ENCODE measurements around the gene NPC1L1. TPM values are rescaled to one million over a fixed set of nuclear protein-coding genes. Genes with fewer than 3 reads are reported as not detected.

The NPC1L1 gene
- total and polyA plus RNA-seq, 4 donors: 0.01 to 0.48 (median 0.03) TPM

GRCh38 chr7:44465490-44465889, 75.6 kb downstream of the NPC1L1 start:
- no peak overlapping the region for H3K27ac ChIP-seq (ENCODE audit: low read depth in 1 of 2, low read length in 1 of 2)
- TF ChIP-seq CTCF (IDR thresholded peaks at IDR 0.05; ENCODE audit: control extremely low read depth, extremely low read depth): no peak
- no peaks in the 10 kb centered on the region for H3K9me3 ChIP-seq (ENCODE audit: control insufficient read depth in 4 of 4, insufficient read depth in 3 of 4, low read length in 3 of 4)
- peaks cover 0 to 20% (median 5%) of the 10 kb centered on the region in 5 donors for H3K4me1 ChIP-seq (ENCODE audit: control insufficient read depth in 5 of 5, insufficient read depth in 5 of 5, low read length in 5 of 5)
- H3K4me3 ChIP-seq: no peak overlapping the region
- no peak overlapping the region for H3K9ac ChIP-seq (ENCODE audit: insufficient read depth in 1 of 2, low read length in 2 of 2)
- DNase-seq: no peak
- 84 to 85% methylated on average over 5 of the region's 5 CpGs for WGBS, 2 donors
- ATAC-seq (ENCODE audit: insufficient read depth, low FRiP score): no peak
- H3K27me3 ChIP-seq (ENCODE audit: control insufficient read depth in 3 of 3, insufficient read depth in 3 of 3, low read length in 2 of 3): no peaks in the 10 kb centered on the region
- H3K36me3 ChIP-seq (ENCODE audit: control insufficient read depth in 4 of 4, insufficient read depth in 4 of 4, low read length in 4 of 4): peaks cover 0 to 13% (median 9%) of the 10 kb centered on the region in 4 donors

- 94 to 100% methylated on average over 1 of the region's 1 CpG for WGBS, 2 donors
- TF ChIP-seq CTCF (IDR thresholded peaks at IDR 0.05; ENCODE audit: control extremely low read depth, extremely low read depth): no peak
Observed at GRCh38 chr7:44463169-44463808, 77.8 kb downstream of the NPC1L1 start.

More at GRCh38 chr7:44463169-44463808, 77.8 kb downstream of the NPC1L1 start:
- no peak overlapping the region for H3K9ac ChIP-seq (ENCODE audit: insufficient read depth in 1 of 2, low read length in 2 of 2)
- H3K4me3 ChIP-seq: no peak overlapping the region
- H3K36me3 ChIP-seq (ENCODE audit: control insufficient read depth in 4 of 4, insufficient read depth in 4 of 4, low read length in 4 of 4): peaks cover 0 to 14% (median 9%) of the 10 kb centered on the region in 4 donors
- H3K27ac ChIP-seq (ENCODE audit: low read depth in 1 of 2, low read length in 1 of 2): no peak overlapping the region
- H3K4me1 ChIP-seq (ENCODE audit: control insufficient read depth in 5 of 5, insufficient read depth in 5 of 5, low read length in 5 of 5): peaks cover 0 to 12% (median 0%) of the 10 kb centered on the region in 5 donors
- H3K9me3 ChIP-seq (ENCODE audit: control insufficient read depth in 4 of 4, insufficient read depth in 3 of 4, low read length in 3 of 4): no peaks in the 10 kb centered on the region
- no peak for ATAC-seq (ENCODE audit: insufficient read depth, low FRiP score)
- no peaks in the 10 kb centered on the region for H3K27me3 ChIP-seq (ENCODE audit: control insufficient read depth in 3 of 3, insufficient read depth in 3 of 3, low read length in 2 of 3)
- DNase-seq: no peak

Small RNAs within 50 kb of the gene (small RNA-seq; reads per million reads assigned to genes)
- gene RNU6-1097P (ENCODE audit: low replicate concordance): not detected

Other genes with a start within 250 kb of the NPC1L1 start
- gene CAMK2B, start 215.7 kb downstream of the NPC1L1 start, total RNA-seq: under 1 TPM; 0.40 to 0.80 TPM
- under 1 TPM; 0.12 to 0.25 TPM for gene CAMK2B, start 215.7 kb downstream of the NPC1L1 start, polyA plus RNA-seq
- 10 to 100 TPM; 78.0 to 91.0 TPM for gene NUDCD3, start 50.7 kb downstream of the NPC1L1 start, total RNA-seq
- 10 to 100 TPM; 24.8 to 26.8 TPM for gene NUDCD3, start 50.7 kb downstream of the NPC1L1 start, polyA plus RNA-seq
- gene DDX56, start 32.6 kb upstream of the NPC1L1 start, total RNA-seq: 10 to 100 TPM; 49.8 to 67.5 TPM
- gene DDX56, start 32.6 kb upstream of the NPC1L1 start, polyA plus RNA-seq: 10 to 100 TPM; 45.9 to 66.5 TPM
- 100 to 1,000 TPM in 1 of 2 donors, 10 to 100 TPM in 1; 81.0 to 106 TPM for gene TMED4, start 40.9 kb upstream of the NPC1L1 start, total RNA-seq
- 10 to 100 TPM; 46.4 to 52.5 TPM for gene TMED4, start 40.9 kb upstream of the NPC1L1 start, polyA plus RNA-seq
- gene OGDH, start 65.3 kb upstream of the NPC1L1 start, total RNA-seq: 100 to 1,000 TPM in 1 of 2 donors, 10 to 100 TPM in 1; 54.6 to 142 TPM
- 10 to 100 TPM; 39.0 to 65.2 TPM for gene OGDH, start 65.3 kb upstream of the NPC1L1 start, polyA plus RNA-seq
- gene ZMIZ2, start 207.5 kb upstream of the NPC1L1 start, total RNA-seq: 100 to 1,000 TPM in 1 of 2 donors, 10 to 100 TPM in 1; 26.2 to 103 TPM
- gene ZMIZ2, start 207.5 kb upstream of the NPC1L1 start, polyA plus RNA-seq: 10 to 100 TPM; 49.0 to 58.5 TPM